Measurements from ENCODE around the gene CDK19.
"Not testable (repeated sequence)": the region's sequence is repeated elsewhere in the genome, so short reads cannot be mapped to it uniquely, and the experiment has no call there.

Gene CDK19

DNA sequence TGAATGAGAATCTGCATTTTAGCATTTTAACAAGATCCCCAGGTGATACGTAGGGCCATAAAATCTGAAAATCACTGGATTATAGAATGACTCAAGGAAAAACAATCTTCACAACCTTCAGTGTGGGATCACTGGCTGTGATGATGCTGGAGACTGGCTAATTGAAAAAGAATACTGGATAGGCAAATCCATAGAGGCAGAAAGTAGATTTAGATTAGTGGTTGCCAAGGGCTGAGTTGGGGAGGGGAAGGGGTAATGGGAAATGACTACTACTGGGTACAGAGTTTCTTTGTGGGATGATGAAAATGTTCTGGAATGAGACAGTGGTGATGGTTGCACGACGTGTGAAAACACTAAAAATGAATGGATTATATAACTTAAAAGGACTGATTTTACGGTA lies 84.1 kb downstream of the CDK19 start:
- H3K4me3 ChIP-seq (ENCODE audit: low read length): no peak overlapping the region
- H3K9me3 ChIP-seq (ENCODE audit: insufficient read depth, low read depth, low read length): no peaks in the 10 kb centered on the region
- 91% methylated on average over 4 of the region's 4 CpGs for WGBS
- no peak overlapping the region for H3K27ac ChIP-seq (ENCODE audit: low read depth, low read length)
- no peak overlapping the region for H3K9ac ChIP-seq (ENCODE audit: low read depth, low read length)
- H3K36me3 ChIP-seq (ENCODE audit: insufficient read depth, low read length): no peaks in the 10 kb centered on the region
- no peaks in the 10 kb centered on the region for H3K27me3 ChIP-seq (ENCODE audit: insufficient read depth, low read length)
- H3K4me1 ChIP-seq (ENCODE audit: insufficient read depth, low read length): no peaks in the 10 kb centered on the region

DNA sequence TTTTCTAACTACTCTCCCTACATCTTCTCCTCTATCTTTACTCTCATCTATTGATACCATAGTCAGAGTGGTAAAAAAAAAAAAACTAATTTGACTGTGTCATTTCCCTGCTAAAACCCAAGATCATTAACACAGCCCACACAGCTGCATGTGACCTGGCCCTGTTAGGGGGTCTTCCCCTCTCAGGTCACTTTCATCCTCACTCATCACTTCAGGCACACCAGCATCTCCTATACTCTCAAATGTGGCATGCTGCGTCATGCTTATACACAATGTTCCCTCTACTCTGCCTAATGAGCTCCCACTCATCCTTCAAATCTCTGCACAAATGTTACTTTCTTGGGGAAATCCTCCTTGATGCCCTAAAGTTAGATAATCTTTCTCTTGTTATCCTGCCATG lies 86.8 kb downstream of the CDK19 start:
- Histone ChIP-seq H3K27me3 (ENCODE audit: insufficient read depth, low read length) (no peaks in the 10 kb centered on the region), H3K36me3 (ENCODE audit: insufficient read depth, low read length) (no peaks in the 10 kb centered on the region), H3K9ac (ENCODE audit: low read depth, low read length) (no peak overlapping the region), H3K27ac (ENCODE audit: low read depth, low read length) (no peak overlapping the region), H3K4me3 (ENCODE audit: low read length) (no peak overlapping the region), H3K4me1 (ENCODE audit: insufficient read depth, low read length) (no peaks in the 10 kb centered on the region), H3K9me3 (ENCODE audit: insufficient read depth, low read depth, low read length) (no peaks in the 10 kb centered on the region)
- 92% methylated on average over 1 of the region's 1 CpG for WGBS

DNA sequence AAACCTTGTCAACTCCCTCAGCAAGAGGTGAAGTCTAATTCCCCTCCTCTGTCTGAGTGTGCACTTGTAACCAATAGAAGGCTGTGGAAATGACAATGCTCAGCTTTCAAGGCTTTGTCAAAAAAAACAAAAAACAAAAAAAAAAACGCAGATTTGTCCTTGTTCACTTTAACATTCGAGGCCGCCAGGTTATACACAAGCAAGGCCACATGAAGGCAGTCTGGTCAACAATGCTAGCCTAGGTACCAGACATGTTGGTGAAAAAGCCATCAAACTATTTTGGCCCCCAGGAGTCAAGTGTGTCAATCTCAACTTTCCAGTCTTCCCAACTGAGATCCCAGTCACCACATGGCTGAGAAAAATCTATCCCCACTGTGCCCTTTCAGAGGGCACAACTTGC lies 92.3 kb downstream of the CDK19 start:
- H3K36me3 ChIP-seq (ENCODE audit: insufficient read depth, low read length): no peaks in the 10 kb centered on the region
- peaks cover 9% of the 10 kb centered on the region; the same call in 1 of the 2 replicates for H3K4me1 ChIP-seq (ENCODE audit: insufficient read depth, low read length)
- no peaks in the 10 kb centered on the region for H3K9me3 ChIP-seq (ENCODE audit: insufficient read depth, low read depth, low read length)
- H3K27ac ChIP-seq (ENCODE audit: low read depth, low read length): no peak overlapping the region
- H3K9ac ChIP-seq (ENCODE audit: low read depth, low read length): no peak overlapping the region
- H3K27me3 ChIP-seq (ENCODE audit: insufficient read depth, low read length): no peaks in the 10 kb centered on the region
- H3K4me3 ChIP-seq (ENCODE audit: low read length): no peak overlapping the region
- 92% methylated on average over 3 of the region's 3 CpGs for WGBS

- Histone ChIP-seq H3K9ac (ENCODE audit: low read depth, low read length) (no peak overlapping the region), H3K4me3 (ENCODE audit: low read length) (no peak overlapping the region), H3K27ac (ENCODE audit: low read depth, low read length) (no peak overlapping the region), H3K4me1 (ENCODE audit: insufficient read depth, low read length) (peaks cover 18% of the 10 kb centered on the region), H3K27me3 (ENCODE audit: insufficient read depth, low read length) (no peaks in the 10 kb centered on the region), H3K36me3 (ENCODE audit: insufficient read depth, low read length) (no peaks in the 10 kb centered on the region), H3K9me3 (ENCODE audit: insufficient read depth, low read depth, low read length) (no peaks in the 10 kb centered on the region)
- WGBS: 94% methylated on average over 3 of the region's 3 CpGs
Observed at GRCh38 chr6:110720066-110720465, 95.2 kb downstream of the CDK19 start.

- H3K27ac ChIP-seq (ENCODE audit: low read depth, low read length); H3K27me3 ChIP-seq (ENCODE audit: insufficient read depth, low read length); H3K9me3 ChIP-seq (ENCODE audit: insufficient read depth, low read depth, low read length); H3K36me3 ChIP-seq (ENCODE audit: insufficient read depth, low read length); H3K4me3 ChIP-seq (ENCODE audit: low read length); H3K9ac ChIP-seq (ENCODE audit: low read depth, low read length): not testable (repeated sequence)
- peaks cover 18% of the 10 kb centered on the region for H3K4me1 ChIP-seq (ENCODE audit: insufficient read depth, low read length)
- WGBS: 99% methylated on average over 6 of the region's 7 CpGs
Observed at GRCh38 chr6:110719601-110720000, 95.7 kb downstream of the CDK19 start.

DNA sequence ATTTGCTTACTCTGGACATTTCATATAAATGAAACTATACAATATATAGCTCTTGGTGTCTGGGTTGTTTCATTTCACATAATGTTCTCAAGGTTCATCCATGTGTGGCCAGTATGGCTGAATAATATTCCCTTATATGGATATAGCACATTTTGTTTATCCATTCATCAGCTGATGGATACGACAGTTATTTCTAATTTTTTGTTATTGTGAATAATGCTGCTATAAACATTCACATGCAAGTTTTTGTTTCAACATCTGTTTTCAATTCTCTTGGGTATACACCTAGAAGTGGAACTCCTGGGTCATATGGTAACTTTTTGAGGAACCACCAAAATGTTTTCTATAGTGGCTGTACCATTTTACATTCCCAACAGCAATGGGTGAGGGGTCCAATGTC lies 101.1 kb downstream of the CDK19 start:
- Histone ChIP-seq H3K9ac (ENCODE audit: low read depth, low read length) (no peak overlapping the region), H3K4me1 (ENCODE audit: insufficient read depth, low read length) (peaks cover 34% of the 10 kb centered on the region), H3K36me3 (ENCODE audit: insufficient read depth, low read length) (no peaks in the 10 kb centered on the region), H3K9me3 (ENCODE audit: insufficient read depth, low read depth, low read length) (no peaks in the 10 kb centered on the region), H3K4me3 (ENCODE audit: low read length) (no peak overlapping the region), H3K27me3 (ENCODE audit: insufficient read depth, low read length) (no peaks in the 10 kb centered on the region), H3K27ac (ENCODE audit: low read depth, low read length) (no peak overlapping the region)
- no CpG with 5 or more reads among the region's 1 CpG for WGBS

DNA sequence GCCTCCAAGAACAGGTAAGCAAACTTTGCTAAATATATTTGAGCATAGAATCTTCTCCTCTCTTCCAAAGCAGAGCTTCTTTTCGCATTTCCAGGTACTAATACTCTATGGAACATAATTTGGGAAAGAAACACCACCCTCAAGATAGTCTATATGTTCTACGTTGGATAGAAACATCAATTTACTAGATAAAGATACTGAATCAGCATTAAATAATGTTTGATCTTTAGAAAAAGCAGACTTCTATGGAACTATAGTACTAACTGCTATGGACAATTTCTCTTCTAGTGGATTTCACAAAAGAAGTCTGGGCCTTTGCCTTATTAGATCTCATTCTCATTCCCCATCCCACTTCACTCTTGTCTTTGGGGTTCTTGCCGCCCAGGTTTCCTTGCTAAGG lies 103.0 kb downstream of the CDK19 start:
- no peaks in the 10 kb centered on the region for H3K36me3 ChIP-seq (ENCODE audit: insufficient read depth, low read length)
- 92% methylated on average over 2 of the region's 3 CpGs for WGBS

GRCh38 chr6:110710115-110710514 lies 105.2 kb downstream of the CDK19 start:
- 98% methylated on average over 2 of the region's 3 CpGs for WGBS
- no peaks in the 10 kb centered on the region for H3K27me3 ChIP-seq (ENCODE audit: insufficient read depth, low read length)
- peaks cover 23% of the 10 kb centered on the region for H3K4me1 ChIP-seq (ENCODE audit: insufficient read depth, low read length)
- no peak overlapping the region for H3K4me3 ChIP-seq (ENCODE audit: low read length)
- H3K9ac ChIP-seq (ENCODE audit: low read depth, low read length): no peak overlapping the region
- no peaks in the 10 kb centered on the region for H3K36me3 ChIP-seq (ENCODE audit: insufficient read depth, low read length)
- H3K9me3 ChIP-seq (ENCODE audit: insufficient read depth, low read depth, low read length): no peaks in the 10 kb centered on the region
- H3K27ac ChIP-seq (ENCODE audit: low read depth, low read length): no peak overlapping the region

More for the DNA sequence above, 103.0 kb downstream of the CDK19 start:
- Histone ChIP-seq H3K4me1 (ENCODE audit: insufficient read depth, low read length) (peaks cover 29% of the 10 kb centered on the region), H3K27me3 (ENCODE audit: insufficient read depth, low read length) (no peaks in the 10 kb centered on the region), H3K27ac (ENCODE audit: low read depth, low read length) (no peak overlapping the region), H3K9me3 (ENCODE audit: insufficient read depth, low read depth, low read length) (no peaks in the 10 kb centered on the region), H3K4me3 (ENCODE audit: low read length) (no peak overlapping the region), H3K9ac (ENCODE audit: low read depth, low read length) (no peak overlapping the region)

GRCh38 chr6:110708295-110708950 lies 106.8 kb downstream of the CDK19 start:
- Histone ChIP-seq H3K4me3 (ENCODE audit: low read length) (no peak overlapping the region), H3K27ac (ENCODE audit: low read depth, low read length) (no peak overlapping the region), H3K4me1 (ENCODE audit: insufficient read depth, low read length) (peaks cover 17% of the 10 kb centered on the region; the same call in 1 of the 2 replicates), H3K36me3 (ENCODE audit: insufficient read depth, low read length) (no peaks in the 10 kb centered on the region), H3K9me3 (ENCODE audit: insufficient read depth, low read depth, low read length) (no peaks in the 10 kb centered on the region), H3K9ac (ENCODE audit: low read depth, low read length) (no peak overlapping the region), H3K27me3 (ENCODE audit: insufficient read depth, low read length) (no peaks in the 10 kb centered on the region)
- 79% methylated on average over 2 of the region's 2 CpGs for WGBS

DNA sequence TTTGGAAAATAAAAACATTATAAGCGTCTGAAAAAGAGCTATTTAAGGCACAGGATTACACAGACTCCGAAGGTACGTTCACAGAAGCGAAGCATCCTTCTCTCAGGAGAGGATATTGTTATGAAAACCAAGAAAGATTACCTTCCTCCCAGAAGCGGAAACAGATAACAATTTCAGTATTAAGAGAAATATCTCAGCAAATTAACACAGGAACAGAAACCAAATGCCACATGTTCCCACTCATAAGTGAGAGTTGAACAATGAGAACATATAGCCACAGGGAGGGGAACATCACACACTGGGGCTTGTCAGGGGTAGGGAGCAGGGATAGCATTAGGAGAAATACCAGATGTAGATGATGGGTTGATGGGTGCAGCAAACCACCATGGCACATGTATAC lies 109.7 kb downstream of the CDK19 start:
- no peaks in the 10 kb centered on the region for H3K27me3 ChIP-seq (ENCODE audit: insufficient read depth, low read length)
- H3K4me3 ChIP-seq (ENCODE audit: low read length): no peak overlapping the region
- H3K27ac ChIP-seq (ENCODE audit: low read depth, low read length): no peak overlapping the region
- H3K9me3 ChIP-seq (ENCODE audit: insufficient read depth, low read depth, low read length): no peaks in the 10 kb centered on the region
- H3K4me1 ChIP-seq (ENCODE audit: insufficient read depth, low read length): peaks cover 17% of the 10 kb centered on the region; the same call in 1 of the 2 replicates
- WGBS: 98% methylated on average over 4 of the region's 5 CpGs
- H3K36me3 ChIP-seq (ENCODE audit: insufficient read depth, low read length): no peaks in the 10 kb centered on the region
- no peak overlapping the region for H3K9ac ChIP-seq (ENCODE audit: low read depth, low read length)

DNA sequence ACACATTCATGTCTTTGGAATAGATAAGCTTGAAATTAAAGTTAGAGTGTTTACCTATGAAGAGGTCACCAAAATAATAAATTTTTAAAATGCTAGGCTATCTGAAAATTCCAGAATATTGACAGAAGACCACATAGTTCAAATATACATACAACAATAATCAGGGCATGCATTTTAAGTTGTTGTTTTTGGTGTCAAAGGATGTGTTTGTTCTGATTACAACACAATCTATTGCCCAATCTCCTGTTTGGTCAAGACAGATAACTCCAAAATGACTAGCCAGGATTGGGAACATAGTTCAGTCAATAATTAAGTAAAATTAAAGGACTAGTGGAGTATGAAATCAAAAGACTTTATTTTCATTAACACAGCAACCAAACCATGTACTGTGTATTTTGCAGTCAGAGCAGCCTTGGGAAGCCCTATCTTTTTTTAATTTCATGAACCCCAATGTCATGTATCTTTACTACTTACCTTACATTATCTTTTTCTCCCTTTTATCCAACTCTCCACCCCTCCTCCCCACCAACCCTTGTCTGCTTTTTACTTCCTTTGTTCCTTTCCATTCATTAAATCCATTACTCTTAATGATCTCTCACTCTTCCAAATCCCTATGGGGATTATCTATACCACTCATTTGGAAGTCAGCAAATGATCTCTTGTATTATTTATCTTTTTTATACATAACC lies 111.2 kb downstream of the CDK19 start:
- H3K9me3 ChIP-seq (ENCODE audit: insufficient read depth, low read depth, low read length): no peaks in the 10 kb centered on the region
- no peaks in the 10 kb centered on the region for H3K36me3 ChIP-seq (ENCODE audit: insufficient read depth, low read length)
- H3K9ac ChIP-seq (ENCODE audit: low read depth, low read length): no peak overlapping the region
- no peak overlapping the region for H3K4me3 ChIP-seq (ENCODE audit: low read length)
- H3K4me1 ChIP-seq (ENCODE audit: insufficient read depth, low read length): peaks cover 6% of the 10 kb centered on the region; the same call in 1 of the 2 replicates
- no peaks in the 10 kb centered on the region for H3K27me3 ChIP-seq (ENCODE audit: insufficient read depth, low read length)
- no peak overlapping the region for H3K27ac ChIP-seq (ENCODE audit: low read depth, low read length)

Measured in HUES64 (cell line).